ENCODE data around the gene SYTL2. TPM values are rescaled to one million over a fixed set of nuclear protein-coding genes. Genes with fewer than 3 reads are reported as not detected.

The SYTL2 gene
- total RNA-seq, 1 experiment from 2014 or later, result 57.1 TPM

DNA sequence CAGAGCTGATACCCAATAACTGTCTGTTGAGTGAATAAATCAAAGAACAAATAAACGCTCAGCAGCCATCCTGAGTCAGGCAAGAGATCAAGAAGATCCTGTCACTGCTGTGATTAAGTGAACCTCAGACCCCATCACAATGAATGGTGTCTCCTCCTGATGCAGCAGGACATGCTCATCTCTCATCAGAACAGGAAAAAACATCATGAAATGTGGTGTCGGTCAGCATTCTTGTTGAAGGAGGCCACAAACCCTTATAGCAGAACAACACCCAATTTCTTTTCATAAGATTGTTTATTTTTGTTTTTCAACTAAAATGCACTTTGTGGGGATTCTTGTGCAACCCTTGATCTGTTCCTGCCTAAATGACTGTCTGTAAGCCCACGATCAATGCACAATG lies 60.3 kb downstream of the SYTL2 start:
- Histone ChIP-seq H3K27ac (ENCODE audit: low read length) (no peak overlapping the region), H3K4me3 (ENCODE audit: low read length) (no peak overlapping the region), H3K9me2 (replicated peaks; ENCODE audit: low read length) (no peaks in the 10 kb centered on the region), H3K79me2 (ENCODE audit: low read length) (no peaks in the 10 kb centered on the region), H3K9me3 (ENCODE audit: low read length) (no peaks in the 10 kb centered on the region), H4K20me1 (ENCODE audit: low read length) (no peaks in the 10 kb centered on the region), H3F3A (ENCODE audit: low read length, unreplicated experiment) (peaks cover 14% of the 10 kb centered on the region), H3K9ac (ENCODE audit: low read length) (no peak overlapping the region), H2AFZ (ENCODE audit: low read length) (no peak overlapping the region), H3K4me1 (ENCODE audit: insufficient read depth, low read length) (peaks cover 50% of the 10 kb centered on the region), H3K4me2 (ENCODE audit: low read length) (no peak overlapping the region), H3K36me3 (ENCODE audit: low read depth, low read length) (peaks cover 11% of the 10 kb centered on the region; the same call in 1 of the 2 replicates), H3K27me3 (ENCODE audit: low read length) (no peaks in the 10 kb centered on the region)
- TF ChIP-seq EZH2phosphoT487 (IDR thresholded peaks at IDR 0.05; ENCODE audit: borderline replicate concordance, low read length) (no peak), EZH2 (IDR thresholded peaks at IDR 0.05; ENCODE audit: low read length, unreplicated experiment) (no peak), CTCF (conservative IDR thresholded peaks at IDR 0.05; ENCODE audit: low read depth, low read length) (no peak)
- DNase-seq (no peak), ATAC-seq (no peak)
- ChIA-PET POLR2A (ENCODE audit: unreplicated experiment) (no interaction called here), CTCF (no interaction called here)
- intact Hi-C loops (cut with micrococcal nuclease), result no loop called here
- no TSS peak for BruUV-seq (replicated peaks)

GRCh38 chr11:85749884-85750283 lies 61.1 kb downstream of the SYTL2 start:
- DNase-seq (no peak), ATAC-seq (no peak)
- no peak for TF ChIP-seq EZH2phosphoT487 (IDR thresholded peaks at IDR 0.05; ENCODE audit: borderline replicate concordance, low read length)
- no peak for TF ChIP-seq EZH2 (IDR thresholded peaks at IDR 0.05; ENCODE audit: low read length, unreplicated experiment)
- TF ChIP-seq CTCF (conservative IDR thresholded peaks at IDR 0.05; ENCODE audit: low read depth, low read length), result no peak
- H3K27me3 ChIP-seq (ENCODE audit: low read length), result no peaks in the 10 kb centered on the region
- no TSS peak for BruUV-seq (replicated peaks)
- H3K79me2 ChIP-seq (ENCODE audit: low read length), result no peaks in the 10 kb centered on the region
- peaks cover 14% of the 10 kb centered on the region for H3F3A ChIP-seq (ENCODE audit: low read length, unreplicated experiment)
- intact Hi-C loops (cut with micrococcal nuclease), result loop anchor here (2.0 to 5.0 kb wide), 2 partner anchors 45 to 58 kb away; no protein-coding TSS in a partner anchor
- H3K9ac ChIP-seq (ENCODE audit: low read length), result no peak overlapping the region
- CTCF ChIA-PET, result no interaction called here
- H3K36me3 ChIP-seq (ENCODE audit: low read depth, low read length), result peaks cover 12% of the 10 kb centered on the region; the same call in 1 of the 2 replicates
- H3K27ac ChIP-seq (ENCODE audit: low read length), result peak overlapping the region; percentile 92
- peaks cover 50% of the 10 kb centered on the region for H3K4me1 ChIP-seq (ENCODE audit: insufficient read depth, low read length)
- 0 out of 2 replicates have a peak overlapping the region, but pooled peaks have one; percentile 4 for H3K4me2 ChIP-seq (ENCODE audit: low read length)
- no peak overlapping the region for H3K4me3 ChIP-seq (ENCODE audit: low read length)
- no peaks in the 10 kb centered on the region for H4K20me1 ChIP-seq (ENCODE audit: low read length)
- no peak overlapping the region for H2AFZ ChIP-seq (ENCODE audit: low read length)
- POLR2A ChIA-PET (ENCODE audit: unreplicated experiment), result no interaction called here
- H3K9me3 ChIP-seq (ENCODE audit: low read length), result no peaks in the 10 kb centered on the region
- no peaks in the 10 kb centered on the region for H3K9me2 ChIP-seq (replicated peaks; ENCODE audit: low read length)

- ATAC-seq, result no peak
Observed at GRCh38 chr11:85749287-85749834, 61.6 kb downstream of the SYTL2 start.

More at GRCh38 chr11:85749287-85749834, 61.6 kb downstream of the SYTL2 start:
- Histone ChIP-seq H2AFZ (ENCODE audit: low read length) (peak overlapping the region; percentile 53; the same call in 1 of the 2 replicates), H3K9me3 (ENCODE audit: low read length) (no peaks in the 10 kb centered on the region), H3K9me2 (replicated peaks; ENCODE audit: low read length) (no peaks in the 10 kb centered on the region), H4K20me1 (ENCODE audit: low read length) (no peaks in the 10 kb centered on the region), H3K27ac (ENCODE audit: low read length) (peak overlapping the region; percentile 92), H3K36me3 (ENCODE audit: low read depth, low read length) (peaks cover 17% of the 10 kb centered on the region; the same call in 1 of the 2 replicates), H3K4me2 (ENCODE audit: low read length) (peak overlapping the region; percentile 73), H3K9ac (ENCODE audit: low read length) (peak overlapping the region; percentile 52), H3K27me3 (ENCODE audit: low read length) (no peaks in the 10 kb centered on the region), H3K4me1 (ENCODE audit: insufficient read depth, low read length) (peaks cover 50% of the 10 kb centered on the region), H3K4me3 (ENCODE audit: low read length) (peak overlapping the region; percentile 32; the same call in 1 of the 2 replicates), H3F3A (ENCODE audit: low read length, unreplicated experiment) (peaks cover 14% of the 10 kb centered on the region), H3K79me2 (ENCODE audit: low read length) (no peaks in the 10 kb centered on the region)
- TF ChIP-seq EZH2phosphoT487 (IDR thresholded peaks at IDR 0.05; ENCODE audit: borderline replicate concordance, low read length) (no peak), CTCF (conservative IDR thresholded peaks at IDR 0.05; ENCODE audit: low read depth, low read length) (no peak), EZH2 (IDR thresholded peaks at IDR 0.05; ENCODE audit: low read length, unreplicated experiment) (no peak)
- ChIA-PET CTCF (interaction anchor here (0.5 kb wide), 1 partner anchor 76 kb away, joined by 7 read pairs; no protein-coding TSS in a partner anchor), POLR2A (ENCODE audit: unreplicated experiment) (no interaction called here)
- no peak for DNase-seq
- intact Hi-C loops (cut with micrococcal nuclease), result loop anchor here (2.0 to 5.0 kb wide), 2 partner anchors 45 to 57 kb away; no protein-coding TSS in a partner anchor
- no TSS peak for BruUV-seq (replicated peaks)

Measured in PC-3 (cell line).